Astrocyte (in vitro differentiated cells and primary cell): ENCODE data around the gene HYKK. TPM values are rescaled to one million over a fixed set of nuclear protein-coding genes. Genes with fewer than 3 reads are reported as not detected.
"Not testable (repeated sequence)": the region's sequence is repeated elsewhere in the genome, so short reads cannot be mapped to it uniquely, and the experiment has no call there.

Experiments used
- DNase-seq: peaks from one replicate; pipeline ENCODE4 v3.0.0-alpha.2; 2010; ENCODE audit warnings: low read depth
- FAIRE-seq: peaks from 2 replicates; lab custom pipeline; 2011; peaks lifted over from hg19 to GRCh38; lab: Jason Lieb, UNC
- H2AFZ ChIP-seq: 2 replicates; pipeline ENCODE4 v1.6.0; 2012; ENCODE audit warnings: low read depth, low read length, inconsistent platforms
- H3K27ac ChIP-seq: 2 replicates; pipeline ENCODE4 v1.5.1; 2011; ENCODE audit warnings: low read depth, low read length, inconsistent platforms
- H3K27me3 ChIP-seq: 2 replicates; pipeline ENCODE4 v1.6.0; 2011; ENCODE audit warnings: low read length, inconsistent platforms; ENCODE audit not compliant: insufficient read depth
- H3K36me3 ChIP-seq: 2 replicates; pipeline ENCODE4 v1.5.1; 2011; ENCODE audit warnings: low read length, inconsistent platforms; ENCODE audit not compliant: insufficient read depth
- H3K4me1 ChIP-seq: 2 replicates; pipeline ENCODE4 v1.5.1; 2011; ENCODE audit warnings: low read length, inconsistent platforms; ENCODE audit not compliant: insufficient read depth
- H3K4me2 ChIP-seq: 2 replicates; pipeline ENCODE4 v1.6.0; 2012; ENCODE audit warnings: low read length, inconsistent platforms
- H3K4me3 ChIP-seq: 2 replicates; pipeline ENCODE4 v1.5.1; 2011; ENCODE audit warnings: low read depth, mild to moderate bottlenecking, low read length, inconsistent platforms; ENCODE audit not compliant: insufficient read depth
- H3K79me2 ChIP-seq: 2 replicates; pipeline ENCODE4 v1.6.0; 2012; ENCODE audit warnings: mild to moderate bottlenecking, low read length, inconsistent platforms; ENCODE audit not compliant: insufficient read depth
- H3K9ac ChIP-seq: 2 replicates; pipeline ENCODE4 v1.6.0; 2012; ENCODE audit warnings: mild to moderate bottlenecking, low read length, inconsistent platforms
- H3K9me3 ChIP-seq: 2 replicates; pipeline ENCODE4 v1.5.1; 2012; ENCODE audit warnings: low read depth, mild to moderate bottlenecking, low read length, inconsistent platforms; ENCODE audit not compliant: insufficient read depth
- H4K20me1 ChIP-seq: 2 replicates; pipeline ENCODE4 v1.6.0; 2012; ENCODE audit warnings: low read length, inconsistent platforms; ENCODE audit not compliant: insufficient read depth
- H3K27ac Mint-ChIP-seq: one replicate; pipeline ENCODE4 v1.8.0; 2021; ENCODE audit warnings: mild to moderate bottlenecking, mixed read lengths; ENCODE audit not compliant: unreplicated experiment
- H3K27me3 Mint-ChIP-seq: one replicate; pipeline ENCODE4 v1.8.0; 2021; ENCODE audit warnings: low read depth, mixed read lengths; ENCODE audit not compliant: unreplicated experiment
- H3K36me3 Mint-ChIP-seq: one replicate; pipeline ENCODE4 v1.8.0; 2021; ENCODE audit warnings: low read depth, mixed read lengths; ENCODE audit not compliant: unreplicated experiment
- H3K4me1 Mint-ChIP-seq: one replicate; pipeline ENCODE4 v1.8.0; 2021; ENCODE audit warnings: low read depth, mixed read lengths; ENCODE audit not compliant: unreplicated experiment
- H3K4me3 Mint-ChIP-seq: one replicate; pipeline ENCODE4 v1.8.0; 2021; ENCODE audit warnings: mild to moderate bottlenecking, moderate library complexity, mixed read lengths; ENCODE audit not compliant: unreplicated experiment
- H3K9me3 Mint-ChIP-seq: one replicate; pipeline ENCODE4 v1.8.0; 2021; ENCODE audit warnings: mild to moderate bottlenecking, mixed read lengths; ENCODE audit not compliant: unreplicated experiment
- CTCF ChIP-seq: IDR thresholded peaks from 2 replicates; pipeline ENCODE4 v1.5.1; 2011; ENCODE audit warnings: low read depth, mild to moderate bottlenecking, inconsistent platforms, low read length, moderate library complexity; ENCODE audit not compliant: insufficient read depth
- EZH2 ChIP-seq: IDR thresholded peaks from 2 replicates; pipeline ENCODE4 v1.6.1; 2012; ENCODE audit warnings: mild to moderate bottlenecking, low read length, inconsistent platforms; ENCODE audit not compliant: insufficient read depth
- total RNA-seq: library from RNA; stranded (reverse); gene quantifications from 2 replicates; pipeline ENCODE4 v1.2.1, GENCODE V29; 2021

Gene HYKK
- total RNA-seq, 1 donor from 2014 or later: 1.3 TPM

DNA sequence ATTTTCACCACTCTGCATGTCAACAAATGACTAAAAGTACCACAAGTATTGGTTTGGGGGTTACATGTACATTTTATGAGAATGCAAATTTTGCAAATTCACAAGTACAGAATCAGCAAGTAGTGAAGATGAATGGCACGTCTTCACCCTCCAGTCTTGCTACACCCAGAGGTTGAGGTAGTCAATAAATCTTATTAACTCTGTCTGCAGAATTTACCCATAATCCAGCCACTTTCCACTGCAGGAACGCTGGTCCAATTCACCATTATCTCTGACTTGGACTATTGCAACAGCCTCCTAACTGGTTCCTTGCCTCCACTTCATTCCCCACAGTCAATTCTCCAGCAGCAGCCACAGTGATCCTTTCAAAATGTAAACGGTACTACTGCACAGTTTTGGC, 43.4 kb downstream of the HYKK start:
- Histone ChIP-seq H3K4me3 (no peak overlapping the region), H3K4me1 (no peaks in the 10 kb centered on the region), H3K9me3 (no peaks in the 10 kb centered on the region), H4K20me1 (peaks cover 13% of the 10 kb centered on the region), H3K9ac (no peak overlapping the region), H3K36me3 (peaks cover 43% of the 10 kb centered on the region), H3K4me2 (no peak overlapping the region), H2AFZ (no peak overlapping the region), H3K27ac (no peak overlapping the region), H3K79me2 (no peaks in the 10 kb centered on the region), H3K27me3 (no peaks in the 10 kb centered on the region)
- H3K27ac Mint-ChIP-seq: no peak overlapping the region
- FAIRE-seq: no peak
- no peaks in the 10 kb centered on the region for H3K4me1 Mint-ChIP-seq
- TF ChIP-seq EZH2: no peak
- TF ChIP-seq CTCF: no peak
- H3K4me3 Mint-ChIP-seq: no peak overlapping the region
- H3K27me3 Mint-ChIP-seq: no peaks in the 10 kb centered on the region
- no peak for DNase-seq
- H3K9me3 Mint-ChIP-seq: no peaks in the 10 kb centered on the region
- H3K36me3 Mint-ChIP-seq: peaks cover 11% of the 10 kb centered on the region

- DNase-seq (no peak), FAIRE-seq (no peak)
- Histone ChIP-seq H3K36me3 (peaks cover 35% of the 10 kb centered on the region), H4K20me1 (peaks cover 10% of the 10 kb centered on the region), H3K79me2 (no peaks in the 10 kb centered on the region), H2AFZ (no peak overlapping the region), H3K9me3 (no peaks in the 10 kb centered on the region), H3K4me2 (no peak overlapping the region), H3K27me3 (no peaks in the 10 kb centered on the region), H3K4me3 (no peak overlapping the region), H3K9ac (no peak overlapping the region), H3K27ac (no peak overlapping the region), H3K4me1 (no peaks in the 10 kb centered on the region)
- H3K27me3 Mint-ChIP-seq: peaks cover 1% of the 10 kb centered on the region
- H3K9me3 Mint-ChIP-seq: no peaks in the 10 kb centered on the region
- no peak overlapping the region for H3K27ac Mint-ChIP-seq
- peaks cover 10% of the 10 kb centered on the region for H3K36me3 Mint-ChIP-seq
- TF ChIP-seq CTCF (no peak), EZH2 (no peak)
- H3K4me3 Mint-ChIP-seq: no peak overlapping the region
- H3K4me1 Mint-ChIP-seq: no peaks in the 10 kb centered on the region
Measured at GRCh38 chr15:78551902-78552301, 44.5 kb downstream of the HYKK start.

- H3K4me1 ChIP-seq: no peaks in the 10 kb centered on the region
- H3K27me3 ChIP-seq: no peaks in the 10 kb centered on the region
- no peak overlapping the region for H3K9ac ChIP-seq
- Mint-ChIP-seq H3K4me1 (no peaks in the 10 kb centered on the region), H3K9me3 (no peaks in the 10 kb centered on the region), H3K27ac (no peak overlapping the region), H3K27me3 (peaks cover 1% of the 10 kb centered on the region), H3K36me3 (peaks cover 10% of the 10 kb centered on the region), H3K4me3 (no peak overlapping the region)
- no peak overlapping the region for H3K27ac ChIP-seq
- H3K4me3 ChIP-seq: no peak overlapping the region
- H3K4me2 ChIP-seq: no peak overlapping the region
- no peaks in the 10 kb centered on the region for H3K9me3 ChIP-seq
- FAIRE-seq (no peak), DNase-seq (no peak)
- TF ChIP-seq EZH2 (no peak), CTCF (no peak)
- no peaks in the 10 kb centered on the region for H3K79me2 ChIP-seq
- no peak overlapping the region for H2AFZ ChIP-seq
- peaks cover 10% of the 10 kb centered on the region for H4K20me1 ChIP-seq
- peaks cover 28% of the 10 kb centered on the region for H3K36me3 ChIP-seq
Measured at GRCh38 chr15:78552597-78552996, 45.2 kb downstream of the HYKK start.

DNA sequence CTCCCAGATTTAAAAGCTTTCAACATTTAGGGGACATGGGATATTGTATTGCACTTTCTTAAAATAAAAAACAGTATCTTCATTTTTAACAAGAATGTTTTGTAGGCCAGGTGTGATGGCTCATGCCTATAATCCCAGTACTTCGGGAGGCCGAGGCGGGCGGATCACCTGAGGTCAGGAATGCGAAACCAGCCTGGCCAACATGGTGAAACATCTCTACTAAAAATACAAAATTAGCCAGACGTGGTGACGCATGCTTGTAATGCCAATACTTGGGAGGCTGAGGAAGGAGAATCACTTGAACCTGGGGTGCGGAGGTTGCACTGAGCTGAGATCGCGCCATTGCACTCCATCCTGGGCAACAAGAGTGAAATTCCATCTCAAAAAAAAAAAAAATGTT, 52.8 kb downstream of the HYKK start:
- not testable (repeated sequence) for H3K4me2 ChIP-seq, DNase-seq, H3K4me3 Mint-ChIP-seq, H3K36me3 ChIP-seq, H3K4me1 ChIP-seq, H3K27me3 ChIP-seq, H3K79me2 ChIP-seq, H3K36me3 Mint-ChIP-seq, H2AFZ ChIP-seq, H3K4me3 ChIP-seq, FAIRE-seq, H3K9ac ChIP-seq, H4K20me1 ChIP-seq, H3K27ac Mint-ChIP-seq, H3K9me3 Mint-ChIP-seq, H3K4me1 Mint-ChIP-seq, H3K9me3 ChIP-seq, H3K27ac ChIP-seq
- peaks cover 19% of the 10 kb centered on the region for H3K27me3 Mint-ChIP-seq
